HepG2 (cell line): ENCODE results near the gene PNLDC1. TPM values are rescaled to one million over a fixed set of nuclear protein-coding genes. Genes with fewer than 3 reads are reported as not detected.

Experiments used
- AKAP8 ChIP-seq: sonication (generic); formaldehyde crosslinking; IDR thresholded peaks from 2 replicates; pipeline ENCODE4 v1.5.1; 2020; ENCODE audit warnings: mild to moderate bottlenecking, missing genetic modification reagents
- HNF1A ChIP-seq, 2 experiments: sonication (generic) in 1 of 2; formaldehyde crosslinking in 1 of 2; IDR thresholded peaks; 2 replicates each; pipeline versions ENCODE4 v1.4.0 to v1.6.1; 2016 to 2020; ENCODE audit warnings: borderline replicate concordance in 1 of 2, low read depth in 1 of 2, mild to moderate bottlenecking in 1 of 2, missing genetic modification reagents in 1 of 2
- HOXA9 ChIP-seq: sonication (generic); formaldehyde crosslinking; IDR thresholded peaks from 2 replicates; pipeline ENCODE4 v1.8.1; 2022; ENCODE audit warnings: missing genetic modification reagents, mild to moderate bottlenecking, moderate library complexity, borderline replicate concordance
- KDM1A ChIP-seq: IDR thresholded peaks from 2 replicates; pipeline ENCODE4 v1.6.1; 2016; ENCODE audit warnings: missing compliant biosample characterization
- MTA1 ChIP-seq: sonication (generic); formaldehyde crosslinking; IDR thresholded peaks from 2 replicates; pipeline ENCODE4 v1.4.0; 2020; ENCODE audit warnings: missing genetic modification reagents, mild to moderate bottlenecking, borderline replicate concordance
- NPAS2 ChIP-seq: sonication (generic); formaldehyde crosslinking; IDR thresholded peaks from 2 replicates; pipeline ENCODE4 v1.8.0; 2022; ENCODE audit warnings: mild to moderate bottlenecking, missing genetic modification reagents, borderline replicate concordance
- PITX1 ChIP-seq: sonication (generic); formaldehyde crosslinking; IDR thresholded peaks from 2 replicates; pipeline ENCODE4 v1.5.1; 2020; ENCODE audit warnings: mild to moderate bottlenecking, missing genetic modification reagents
- PLRG1 ChIP-seq: fragments of 450-650 bp; conservative IDR thresholded peaks from 2 replicates; pipeline ENCODE4 v1.6.1; 2016
- RNF2 ChIP-seq: fragments of 450-650 bp; conservative IDR thresholded peaks from 2 replicates; pipeline ENCODE4 v1.6.1; 2016; ENCODE audit warnings: low read depth
- TFDP2 ChIP-seq: sonication (generic); formaldehyde crosslinking; IDR thresholded peaks from 2 replicates; pipeline ENCODE4 v1.4.0; 2020; ENCODE audit warnings: missing genetic modification reagents
- ZC3H13 ChIP-seq: sonication (generic); formaldehyde crosslinking; IDR thresholded peaks from 2 replicates; pipeline ENCODE4 v1.8.1; 2023; ENCODE audit warnings: mild to moderate bottlenecking, missing genetic modification reagents, moderate library complexity
- ZNF251 ChIP-seq: sonication (generic); formaldehyde crosslinking; IDR thresholded peaks from 2 replicates; pipeline ENCODE4 v1.9.0; 2021; ENCODE audit warnings: mild to moderate bottlenecking, missing genetic modification reagents
- ZNF607 ChIP-seq: sonication (generic); formaldehyde crosslinking; IDR thresholded peaks from 2 replicates; pipeline ENCODE4 v1.5.1; 2020; ENCODE audit warnings: missing genetic modification reagents, mild to moderate bottlenecking, borderline replicate concordance
- polyA plus RNA-seq, 8 experiments: library from polyadenylated mRNA; depleted of rRNA in 3 of 8; stranded (reverse) in 7 of 8; unstranded in 1 of 8; fragments of >200 nt; fragmentation: Illumina TruSeq in 4 of 8; extraction: Trizol in 4 of 8; gene quantifications; 2 replicates each; pipeline versions ENCODE4 v1.2.1 to v1.2.3, GENCODE V29; 2011 to 2016; ENCODE audit warnings: low read depth in 4 of 8, missing spikeins in 1 of 8, mixed read lengths in 1 of 8; ENCODE audit not compliant: insufficient read depth in 1 of 8
- total RNA-seq, 5 experiments: library from RNA; depleted of rRNA; stranded (reverse); fragments of >200 nt; fragmentation: Illumina TruSeq; extraction: Trizol; gene quantifications; 2 replicates each; pipeline ENCODE4 v1.2.3, GENCODE V29; 2016; ENCODE audit warnings: low read depth in 1 of 5
- TF ChIP-seq, protein P1 (sequence below): sonication (generic); formaldehyde crosslinking; IDR thresholded peaks from 2 replicates; pipeline ENCODE4 v1.4.0; 2020; ENCODE audit warnings: mild to moderate bottlenecking, missing genetic modification reagents, borderline replicate concordance
- TF ChIP-seq, protein P2 (sequence below): sonication (generic); formaldehyde crosslinking; IDR thresholded peaks from 2 replicates; pipeline ENCODE4 v1.4.0; 2020; ENCODE audit warnings: missing genetic modification reagents, borderline replicate concordance

PNLDC1 gene
- total and polyA plus RNA-seq, 2 of the 13 experiments (the other 11 are each of a cell fraction or from before 2014, with no cell fraction given): not detected

DNA sequence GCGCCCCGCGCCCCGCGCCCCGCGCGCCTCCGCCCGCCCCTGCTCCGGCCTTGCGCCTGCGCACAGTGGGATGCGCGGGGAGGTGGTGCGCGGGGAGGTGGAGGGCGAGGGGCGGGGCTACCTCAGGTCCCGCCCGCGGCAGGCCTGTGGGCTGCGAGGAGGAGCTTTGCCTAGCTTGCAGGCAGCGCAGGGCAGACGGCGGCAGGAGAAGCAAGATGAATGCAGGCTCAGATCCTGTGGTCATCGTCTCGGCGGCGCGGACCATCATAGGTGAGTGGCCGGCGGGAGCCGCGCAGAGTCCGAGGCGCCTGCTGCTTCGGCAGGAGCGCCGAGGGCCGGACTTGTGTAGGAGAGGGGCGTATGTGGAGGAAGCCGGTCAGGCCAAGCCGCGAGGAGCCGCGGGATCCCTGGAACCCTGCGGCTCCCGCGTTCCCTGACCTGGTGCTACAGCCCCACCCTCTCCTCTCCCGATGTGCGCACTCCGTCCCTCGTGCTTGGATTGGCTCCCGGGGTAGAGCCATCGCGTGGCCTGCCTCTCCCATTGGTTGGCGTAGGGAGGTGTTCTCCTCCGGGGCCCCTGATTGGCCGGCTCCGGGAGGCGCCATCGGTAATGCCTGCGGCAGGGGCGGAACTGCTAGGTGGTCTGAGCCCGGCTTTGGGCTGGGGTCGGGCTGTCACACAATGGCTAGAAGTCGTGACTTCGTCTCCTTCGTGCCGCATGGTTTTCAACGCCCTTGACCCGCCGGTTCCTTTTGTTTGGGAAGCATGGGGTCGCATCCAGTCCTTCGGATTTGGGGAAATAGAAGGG lies 38.0 kb upstream of the PNLDC1 start, which contains the start of gene ACAT2 (continued):
- no peak for TF ChIP-seq HNF1A (IDR thresholded peaks at IDR 0.05; ENCODE audit: low read depth)
- no peak; the same call in 1 of the 2 replicates for TF ChIP-seq HNF1A (CRISPR knock-in tag; IDR thresholded peaks at IDR 0.05; ENCODE audit: borderline replicate concordance)
- TF ChIP-seq PLRG1: no peak
- no peak for TF ChIP-seq RNF2
- TF ChIP-seq ZC3H13 (CRISPR knock-in tag): peak; percentile 86
- TF ChIP-seq AKAP8 (CRISPR knock-in tag): peak; percentile 76; the same call in 1 of the 2 replicates
- no peak for TF ChIP-seq ZNF251
- no peak for TF ChIP-seq HOXA9 (CRISPR knock-in tag)
- peak; percentile 87; the same call in 1 of the 2 replicates for TF ChIP-seq TFDP2 (CRISPR knock-in tag)
- TF ChIP-seq, protein P1, sequence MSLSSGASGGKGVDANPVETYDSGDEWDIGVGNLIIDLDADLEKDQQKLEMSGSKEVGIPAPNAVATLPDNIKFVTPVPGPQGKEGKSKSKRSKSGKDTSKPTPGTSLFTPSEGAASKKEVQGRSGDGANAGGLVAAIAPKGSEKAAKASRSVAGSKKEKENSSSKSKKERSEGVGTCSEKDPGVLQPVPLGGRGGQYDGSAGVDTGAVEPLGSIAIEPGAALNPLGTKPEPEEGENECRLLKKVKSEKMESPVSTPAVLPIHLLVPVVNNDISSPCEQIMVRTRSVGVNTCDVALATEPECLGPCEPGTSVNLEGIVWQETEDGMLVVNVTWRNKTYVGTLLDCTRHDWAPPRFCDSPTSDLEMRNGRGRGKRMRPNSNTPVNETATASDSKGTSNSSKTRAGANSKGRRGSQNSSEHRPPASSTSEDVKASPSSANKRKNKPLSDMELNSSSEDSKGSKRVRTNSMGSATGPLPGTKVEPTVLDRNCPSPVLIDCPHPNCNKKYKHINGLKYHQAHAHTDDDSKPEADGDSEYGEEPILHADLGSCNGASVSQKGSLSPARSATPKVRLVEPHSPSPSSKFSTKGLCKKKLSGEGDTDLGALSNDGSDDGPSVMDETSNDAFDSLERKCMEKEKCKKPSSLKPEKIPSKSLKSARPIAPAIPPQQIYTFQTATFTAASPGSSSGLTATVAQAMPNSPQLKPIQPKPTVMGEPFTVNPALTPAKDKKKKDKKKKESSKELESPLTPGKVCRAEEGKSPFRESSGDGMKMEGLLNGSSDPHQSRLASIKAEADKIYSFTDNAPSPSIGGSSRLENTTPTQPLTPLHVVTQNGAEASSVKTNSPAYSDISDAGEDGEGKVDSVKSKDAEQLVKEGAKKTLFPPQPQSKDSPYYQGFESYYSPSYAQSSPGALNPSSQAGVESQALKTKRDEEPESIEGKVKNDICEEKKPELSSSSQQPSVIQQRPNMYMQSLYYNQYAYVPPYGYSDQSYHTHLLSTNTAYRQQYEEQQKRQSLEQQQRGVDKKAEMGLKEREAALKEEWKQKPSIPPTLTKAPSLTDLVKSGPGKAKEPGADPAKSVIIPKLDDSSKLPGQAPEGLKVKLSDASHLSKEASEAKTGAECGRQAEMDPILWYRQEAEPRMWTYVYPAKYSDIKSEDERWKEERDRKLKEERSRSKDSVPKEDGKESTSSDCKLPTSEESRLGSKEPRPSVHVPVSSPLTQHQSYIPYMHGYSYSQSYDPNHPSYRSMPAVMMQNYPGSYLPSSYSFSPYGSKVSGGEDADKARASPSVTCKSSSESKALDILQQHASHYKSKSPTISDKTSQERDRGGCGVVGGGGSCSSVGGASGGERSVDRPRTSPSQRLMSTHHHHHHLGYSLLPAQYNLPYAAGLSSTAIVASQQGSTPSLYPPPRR (CRISPR knock-in tag): peak; percentile 60
- TF ChIP-seq, protein P2, sequence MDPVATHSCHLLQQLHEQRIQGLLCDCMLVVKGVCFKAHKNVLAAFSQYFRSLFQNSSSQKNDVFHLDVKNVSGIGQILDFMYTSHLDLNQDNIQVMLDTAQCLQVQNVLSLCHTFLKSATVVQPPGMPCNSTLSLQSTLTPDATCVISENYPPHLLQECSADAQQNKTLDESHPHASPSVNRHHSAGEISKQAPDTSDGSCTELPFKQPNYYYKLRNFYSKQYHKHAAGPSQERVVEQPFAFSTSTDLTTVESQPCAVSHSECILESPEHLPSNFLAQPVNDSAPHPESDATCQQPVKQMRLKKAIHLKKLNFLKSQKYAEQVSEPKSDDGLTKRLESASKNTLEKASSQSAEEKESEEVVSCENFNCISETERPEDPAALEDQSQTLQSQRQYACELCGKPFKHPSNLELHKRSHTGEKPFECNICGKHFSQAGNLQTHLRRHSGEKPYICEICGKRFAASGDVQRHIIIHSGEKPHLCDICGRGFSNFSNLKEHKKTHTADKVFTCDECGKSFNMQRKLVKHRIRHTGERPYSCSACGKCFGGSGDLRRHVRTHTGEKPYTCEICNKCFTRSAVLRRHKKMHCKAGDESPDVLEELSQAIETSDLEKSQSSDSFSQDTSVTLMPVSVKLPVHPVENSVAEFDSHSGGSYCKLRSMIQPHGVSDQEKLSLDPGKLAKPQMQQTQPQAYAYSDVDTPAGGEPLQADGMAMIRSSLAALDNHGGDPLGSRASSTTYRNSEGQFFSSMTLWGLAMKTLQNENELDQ (CRISPR knock-in tag): peak; percentile 95
- no peak for TF ChIP-seq NPAS2 (CRISPR knock-in tag)
- peak; percentile 93 for TF ChIP-seq ZNF607 (CRISPR knock-in tag)
- no peak; the same call in none of the 2 replicates for TF ChIP-seq PITX1
- TF ChIP-seq KDM1A (CRISPR knock-in tag): no peak
- TF ChIP-seq MTA1: no peak
